Measurements from ENCODE around the gene FARP1. TPM values are rescaled to one million over a fixed set of nuclear protein-coding genes. Genes with fewer than 3 reads are reported as not detected.

FARP1 gene
- polyA plus RNA-seq, 1 of the 3 experiments (the other 2 are of a cell fraction), result 12.0 TPM

DNA sequence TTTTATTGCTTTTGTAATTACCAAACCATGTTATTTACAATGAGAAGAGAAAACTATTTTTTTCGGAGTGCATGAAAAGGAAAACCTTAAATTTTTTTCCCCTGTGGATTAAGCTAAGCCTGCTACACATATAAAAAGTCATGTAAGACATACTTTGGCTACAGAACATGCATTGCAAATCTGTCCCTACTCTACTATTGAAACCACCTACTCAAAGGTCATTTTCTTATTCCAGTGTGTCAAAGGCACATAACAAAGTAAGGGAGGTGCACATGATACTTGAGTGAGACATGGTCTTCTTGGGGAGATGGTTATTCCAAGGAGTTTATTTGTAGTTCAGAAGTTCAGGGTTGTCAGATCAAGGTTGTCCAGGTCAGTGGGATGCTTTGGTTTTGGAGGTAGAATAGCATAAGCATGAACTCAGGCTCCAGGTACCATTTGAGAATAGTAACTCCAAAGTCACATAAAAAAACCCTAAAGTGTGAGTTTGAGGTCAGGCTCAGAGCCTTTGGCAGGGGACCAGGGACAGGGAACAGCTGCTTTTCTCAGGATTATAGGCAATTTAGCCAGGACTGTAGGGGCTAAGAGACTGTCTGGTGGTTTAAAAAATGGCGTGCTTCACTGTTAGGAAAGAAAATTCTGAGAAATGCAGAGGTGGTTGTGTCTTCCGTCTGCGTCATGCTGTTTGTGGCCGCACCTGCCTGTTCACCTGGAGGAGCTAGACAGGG lies 15.4 kb downstream of the FARP1 start (continued):
- TF ChIP-seq TEAD4 (IDR thresholded peaks at IDR 0.05; ENCODE audit: borderline replicate concordance, insufficient read depth), result no peak
- TF ChIP-seq ELF1 (IDR thresholded peaks at IDR 0.05), result no peak
- TF ChIP-seq, protein P1, sequence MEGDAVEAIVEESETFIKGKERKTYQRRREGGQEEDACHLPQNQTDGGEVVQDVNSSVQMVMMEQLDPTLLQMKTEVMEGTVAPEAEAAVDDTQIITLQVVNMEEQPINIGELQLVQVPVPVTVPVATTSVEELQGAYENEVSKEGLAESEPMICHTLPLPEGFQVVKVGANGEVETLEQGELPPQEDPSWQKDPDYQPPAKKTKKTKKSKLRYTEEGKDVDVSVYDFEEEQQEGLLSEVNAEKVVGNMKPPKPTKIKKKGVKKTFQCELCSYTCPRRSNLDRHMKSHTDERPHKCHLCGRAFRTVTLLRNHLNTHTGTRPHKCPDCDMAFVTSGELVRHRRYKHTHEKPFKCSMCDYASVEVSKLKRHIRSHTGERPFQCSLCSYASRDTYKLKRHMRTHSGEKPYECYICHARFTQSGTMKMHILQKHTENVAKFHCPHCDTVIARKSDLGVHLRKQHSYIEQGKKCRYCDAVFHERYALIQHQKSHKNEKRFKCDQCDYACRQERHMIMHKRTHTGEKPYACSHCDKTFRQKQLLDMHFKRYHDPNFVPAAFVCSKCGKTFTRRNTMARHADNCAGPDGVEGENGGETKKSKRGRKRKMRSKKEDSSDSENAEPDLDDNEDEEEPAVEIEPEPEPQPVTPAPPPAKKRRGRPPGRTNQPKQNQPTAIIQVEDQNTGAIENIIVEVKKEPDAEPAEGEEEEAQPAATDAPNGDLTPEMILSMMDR (IDR thresholded peaks at IDR 0.05), result no peak
- TF ChIP-seq NRF1 (IDR thresholded peaks at IDR 0.05; ENCODE audit: low read depth, low read length), result no peak

DNA sequence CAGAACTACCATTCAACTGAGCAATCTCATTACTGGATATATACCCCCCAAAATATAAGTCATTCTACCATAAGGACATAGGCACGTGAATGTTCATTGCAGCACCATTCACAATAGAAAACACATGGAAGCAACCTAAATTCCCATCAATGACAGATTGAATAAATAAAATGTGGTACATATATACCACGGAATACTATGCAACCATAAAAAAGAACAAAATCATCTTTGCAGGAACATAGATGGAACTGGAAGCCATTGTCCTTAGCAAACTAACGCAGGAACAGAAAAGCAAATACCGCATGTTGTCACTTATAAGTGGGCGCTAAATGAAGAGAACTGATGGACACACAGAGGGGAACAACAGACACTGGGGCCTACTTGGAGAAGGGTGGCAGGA lies 20.0 kb downstream of the FARP1 start:
- H3K79me2 ChIP-seq (ENCODE audit: insufficient read depth), result peaks cover 84% of the 10 kb centered on the region; the same call in 1 of the 2 replicates
- no peaks in the 10 kb centered on the region for H3K27me3 ChIP-seq (ENCODE audit: insufficient read depth)
- no peaks in the 10 kb centered on the region for H3K36me3 ChIP-seq (replicated peaks in 1 of 2; ENCODE audit: control insufficient read depth in 1 of 2, insufficient read depth in 2 of 2, low read length in 1 of 2)
- H2AFZ ChIP-seq (ENCODE audit: low read depth), result no peak overlapping the region
- POLR2A ChIA-PET, result interaction anchor here (0.6 to 0.7 kb wide), 2 partner anchors 20 to 223 kb away, joined by 3 read pairs; partner anchors contain the start of gene FARP1
- TF ChIP-seq TCF12 (IDR thresholded peaks at IDR 0.05) (no peak), NRF1 (IDR thresholded peaks at IDR 0.05; ENCODE audit: low read depth, low read length) (no peak), TEAD4 (IDR thresholded peaks at IDR 0.05; ENCODE audit: borderline replicate concordance, insufficient read depth) (no peak), FOXM1 (IDR thresholded peaks at IDR 0.05; ENCODE audit: low read depth) (no peak), YY1 (IDR thresholded peaks at IDR 0.05; ENCODE audit: low read depth) (no peak), MEF2A (IDR thresholded peaks at IDR 0.05; ENCODE audit: borderline replicate concordance, low read depth) (no peak), FOSL2 (IDR thresholded peaks at IDR 0.05; ENCODE audit: borderline replicate concordance, low read depth) (no peak)
- no peaks in the 10 kb centered on the region for H3F3A ChIP-seq (replicated peaks; ENCODE audit: insufficient read depth)
- peaks cover 9% of the 10 kb centered on the region; the same call in 1 of the 2 replicates for H4K20me1 ChIP-seq (ENCODE audit: insufficient read depth)
- no peaks in the 10 kb centered on the region for H3K9me2 ChIP-seq
- no peak overlapping the region for H3K9ac ChIP-seq
- no peak overlapping the region for H3K27ac ChIP-seq (ENCODE audit: low read depth in 2 of 2, low read length in 1 of 2)
- 97% methylated on average over 5 of the region's 5 CpGs for WGBS (ENCODE audit: low lambda C conversion rate)
- CTCF ChIA-PET, result no interaction called here
- H3K4me2 ChIP-seq, result no peak overlapping the region
- no peaks in the 10 kb centered on the region for H3K9me3 ChIP-seq
- H3K4me3 ChIP-seq (ENCODE audit: low read depth in 2 of 2, low read length in 1 of 2), result no peak overlapping the region
- no peak for DNase-seq
- H3K4me1 ChIP-seq (ENCODE audit: control insufficient read depth in 1 of 2, insufficient read depth in 2 of 2, low read depth in 1 of 2, low read length in 1 of 2), result peaks cover 0 to 3% of the 10 kb centered on the region in 2 experiments; a peak in 1 of 4 replicates

DNA sequence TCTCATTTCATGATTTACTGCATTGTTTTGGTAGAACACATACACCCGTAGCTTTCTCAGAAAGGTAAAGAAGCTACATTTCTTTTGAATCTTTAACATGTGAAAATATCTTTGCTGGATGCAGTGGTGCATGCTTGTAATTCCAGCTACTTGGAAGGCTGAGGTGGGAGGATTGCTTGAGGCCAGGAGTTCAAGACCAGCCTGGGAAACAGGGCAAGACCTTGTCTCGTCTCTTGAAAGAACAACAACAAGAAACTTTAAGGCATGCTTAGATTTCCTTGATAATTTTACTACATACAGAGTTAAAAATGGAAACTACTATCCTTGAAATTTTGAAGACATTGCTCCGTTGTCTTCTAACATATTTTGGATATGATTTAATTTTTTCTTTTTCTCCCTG lies 26.4 kb downstream of the FARP1 start:
- Histone ChIP-seq H3K27ac (ENCODE audit: low read depth in 2 of 2, low read length in 1 of 2) (no peak overlapping the region), H2AFZ (ENCODE audit: low read depth) (no peak overlapping the region), H3K9me3 (no peaks in the 10 kb centered on the region), H3K27me3 (ENCODE audit: insufficient read depth) (no peaks in the 10 kb centered on the region), H3K4me2 (no peak overlapping the region), H3K79me2 (ENCODE audit: insufficient read depth) (peaks cover 76% of the 10 kb centered on the region; the same call in 1 of the 2 replicates), H3K4me1 (ENCODE audit: control insufficient read depth in 1 of 2, insufficient read depth in 2 of 2, low read depth in 1 of 2, low read length in 1 of 2) (peaks cover 28 to 31% of the 10 kb centered on the region in 2 experiments), H3K36me3 (replicated peaks in 1 of 2; ENCODE audit: control insufficient read depth in 1 of 2, insufficient read depth in 2 of 2, low read length in 1 of 2) (no peaks in the 10 kb centered on the region), H3K9me2 (no peaks in the 10 kb centered on the region), H3F3A (replicated peaks; ENCODE audit: insufficient read depth) (peaks cover 7% of the 10 kb centered on the region), H3K4me3 (ENCODE audit: low read depth in 2 of 2, low read length in 1 of 2) (no peak overlapping the region), H4K20me1 (ENCODE audit: insufficient read depth) (no peaks in the 10 kb centered on the region; the same call in 1 of the 2 replicates), H3K9ac (no peak overlapping the region)
- CTCF ChIA-PET, result interaction anchor here (0.5 to 1.6 kb wide), 4 partner anchors 14 to 515 kb away, joined by 3 read pairs; no protein-coding TSS in a partner anchor
- POLR2A ChIA-PET, result no interaction called here
- WGBS (ENCODE audit: low lambda C conversion rate), result 96% methylated on average over 3 of the region's 3 CpGs
- no peak for DNase-seq
- TF ChIP-seq ELF1 (IDR thresholded peaks at IDR 0.05) (no peak), TAF1 (IDR thresholded peaks at IDR 0.05; ENCODE audit: borderline replicate concordance, low read depth, low read length) (no peak), FOXM1 (IDR thresholded peaks at IDR 0.05; ENCODE audit: low read depth) (no peak), MXI1 (IDR thresholded peaks at IDR 0.05; ENCODE audit: low read depth, low read length) (no peak), RAD21 (IDR thresholded peaks at IDR 0.05; ENCODE audit: low read length) (no peak), CHD2 (IDR thresholded peaks at IDR 0.05; ENCODE audit: low read length, partially characterized antibody) (no peak), POLR2AphosphoS5 (IDR thresholded peaks at IDR 0.05; ENCODE audit: low read depth, low read length) (no peak), GATA2 (CRISPR knock-in tag; IDR thresholded peaks at IDR 0.05) (no peak), NFIC (IDR thresholded peaks at IDR 0.05; ENCODE audit: borderline replicate concordance) (no peak), SIN3A (IDR thresholded peaks at IDR 0.05; ENCODE audit: borderline replicate concordance, low read depth, low read length) (no peak), SMC3 (IDR thresholded peaks at IDR 0.05; ENCODE audit: low read depth, low read length) (no peak), GABPA (IDR thresholded peaks at IDR 0.05; ENCODE audit: low read depth) (no peak), RCOR1 (IDR thresholded peaks at IDR 0.05; ENCODE audit: low read length) (no peak)
- TF ChIP-seq, protein P2, sequence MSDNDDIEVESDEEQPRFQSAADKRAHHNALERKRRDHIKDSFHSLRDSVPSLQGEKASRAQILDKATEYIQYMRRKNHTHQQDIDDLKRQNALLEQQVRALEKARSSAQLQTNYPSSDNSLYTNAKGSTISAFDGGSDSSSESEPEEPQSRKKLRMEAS (IDR thresholded peaks at IDR 0.05; ENCODE audit: low read depth), result no peak
- TF ChIP-seq, protein P3, sequence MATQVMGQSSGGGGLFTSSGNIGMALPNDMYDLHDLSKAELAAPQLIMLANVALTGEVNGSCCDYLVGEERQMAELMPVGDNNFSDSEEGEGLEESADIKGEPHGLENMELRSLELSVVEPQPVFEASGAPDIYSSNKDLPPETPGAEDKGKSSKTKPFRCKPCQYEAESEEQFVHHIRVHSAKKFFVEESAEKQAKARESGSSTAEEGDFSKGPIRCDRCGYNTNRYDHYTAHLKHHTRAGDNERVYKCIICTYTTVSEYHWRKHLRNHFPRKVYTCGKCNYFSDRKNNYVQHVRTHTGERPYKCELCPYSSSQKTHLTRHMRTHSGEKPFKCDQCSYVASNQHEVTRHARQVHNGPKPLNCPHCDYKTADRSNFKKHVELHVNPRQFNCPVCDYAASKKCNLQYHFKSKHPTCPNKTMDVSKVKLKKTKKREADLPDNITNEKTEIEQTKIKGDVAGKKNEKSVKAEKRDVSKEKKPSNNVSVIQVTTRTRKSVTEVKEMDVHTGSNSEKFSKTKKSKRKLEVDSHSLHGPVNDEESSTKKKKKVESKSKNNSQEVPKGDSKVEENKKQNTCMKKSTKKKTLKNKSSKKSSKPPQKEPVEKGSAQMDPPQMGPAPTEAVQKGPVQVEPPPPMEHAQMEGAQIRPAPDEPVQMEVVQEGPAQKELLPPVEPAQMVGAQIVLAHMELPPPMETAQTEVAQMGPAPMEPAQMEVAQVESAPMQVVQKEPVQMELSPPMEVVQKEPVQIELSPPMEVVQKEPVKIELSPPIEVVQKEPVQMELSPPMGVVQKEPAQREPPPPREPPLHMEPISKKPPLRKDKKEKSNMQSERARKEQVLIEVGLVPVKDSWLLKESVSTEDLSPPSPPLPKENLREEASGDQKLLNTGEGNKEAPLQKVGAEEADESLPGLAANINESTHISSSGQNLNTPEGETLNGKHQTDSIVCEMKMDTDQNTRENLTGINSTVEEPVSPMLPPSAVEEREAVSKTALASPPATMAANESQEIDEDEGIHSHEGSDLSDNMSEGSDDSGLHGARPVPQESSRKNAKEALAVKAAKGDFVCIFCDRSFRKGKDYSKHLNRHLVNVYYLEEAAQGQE (IDR thresholded peaks at IDR 0.05; ENCODE audit: low read depth, low read length), result no peak
